NCI-H2107 treated with DMSO at 0.1 percent for 48 hours (cell line): Measurements from ENCODE around the gene SEMA6B.
"Not testable (repeated sequence)": the region's sequence is repeated elsewhere in the genome, so short reads cannot be mapped to it uniquely, and the experiment has no call there.

Experiments used
- DNase-seq: peaks from one replicate; lab custom pipeline; 2025; ENCODE audit not compliant: unreplicated experiment; lab: John Stamatoyannopoulos, UW

The SEMA6B gene

DNA sequence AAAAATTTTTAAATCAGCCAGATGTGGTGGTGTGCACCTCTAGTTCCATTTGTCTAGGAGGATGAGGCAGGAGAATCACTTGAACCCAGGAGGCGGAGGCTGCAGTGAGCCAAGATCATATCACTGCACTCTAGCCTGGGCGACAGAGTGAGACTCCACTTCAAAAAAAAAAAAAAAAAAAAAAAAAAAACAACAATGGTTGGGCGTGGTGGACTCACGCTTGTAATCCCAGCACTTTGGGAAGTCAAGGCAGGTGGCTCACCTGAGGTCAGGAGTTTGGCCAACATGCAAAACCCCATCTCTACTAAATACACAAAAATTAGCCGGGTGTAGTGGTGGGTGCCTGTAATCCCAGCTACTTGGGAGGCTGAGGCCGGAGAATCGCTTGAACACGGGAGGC, 32.1 kb downstream of the SEMA6B start:
- not testable (repeated sequence) for DNase-seq

DNA sequence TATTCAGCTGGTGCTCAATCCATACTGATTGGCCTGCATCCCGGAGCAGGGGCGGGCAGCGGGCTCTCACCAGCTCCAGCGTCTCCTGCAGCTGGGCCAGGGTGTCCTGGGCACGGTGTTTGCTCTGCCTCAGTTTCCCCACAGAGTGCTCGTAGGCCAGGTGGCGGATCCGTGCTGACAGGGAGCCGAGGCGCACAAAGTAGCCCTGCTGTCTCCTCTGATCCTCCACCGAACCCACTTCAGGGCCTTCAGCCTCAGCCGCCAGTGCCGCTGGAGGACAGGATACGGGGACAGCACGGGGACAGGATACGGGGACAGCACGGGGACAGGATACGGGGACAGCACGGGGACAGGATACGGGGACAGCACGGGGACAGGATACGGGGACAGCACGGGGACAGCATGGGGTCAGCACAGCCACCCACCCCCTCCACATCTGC, 33.9 kb downstream of the SEMA6B start:
- DNase-seq, result no peak

DNA sequence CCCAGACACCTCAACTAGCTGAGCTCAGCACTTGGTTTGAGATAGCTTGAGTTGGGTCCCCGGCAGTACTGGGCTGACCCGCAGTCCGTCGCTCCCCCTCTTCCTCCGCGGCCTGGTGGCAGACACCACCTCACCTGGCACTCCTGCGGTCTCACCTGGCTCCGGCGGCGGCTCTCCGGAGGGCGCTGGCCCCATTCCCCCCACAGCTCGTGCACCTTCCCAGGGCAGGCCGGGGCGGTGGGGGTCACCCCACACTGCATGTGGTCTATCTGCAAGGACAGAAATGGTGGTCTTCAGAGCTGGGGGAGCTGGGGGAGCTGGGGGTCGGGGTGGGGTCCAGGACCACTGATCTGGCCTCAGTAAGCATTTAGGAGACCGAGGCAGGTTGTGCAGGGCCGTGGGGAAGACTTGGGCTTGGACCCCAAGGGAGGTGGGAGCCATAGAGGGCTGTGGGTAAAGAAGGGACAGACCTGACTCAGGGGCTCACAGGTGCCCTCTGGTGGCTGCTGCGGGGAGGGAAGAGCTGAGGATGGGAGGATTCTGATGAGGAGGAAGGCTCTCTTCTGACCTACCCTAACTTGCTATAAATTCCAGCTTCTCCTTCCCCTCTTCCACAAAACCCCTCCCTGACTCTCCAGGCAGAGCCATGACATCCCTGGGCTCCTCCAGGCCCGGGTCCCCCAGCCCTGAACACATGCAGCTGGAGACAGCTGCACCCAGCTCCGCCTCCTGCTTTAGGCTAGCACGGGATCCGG, 34.5 kb downstream of the SEMA6B start:
- DNase-seq, result no peak

DNA sequence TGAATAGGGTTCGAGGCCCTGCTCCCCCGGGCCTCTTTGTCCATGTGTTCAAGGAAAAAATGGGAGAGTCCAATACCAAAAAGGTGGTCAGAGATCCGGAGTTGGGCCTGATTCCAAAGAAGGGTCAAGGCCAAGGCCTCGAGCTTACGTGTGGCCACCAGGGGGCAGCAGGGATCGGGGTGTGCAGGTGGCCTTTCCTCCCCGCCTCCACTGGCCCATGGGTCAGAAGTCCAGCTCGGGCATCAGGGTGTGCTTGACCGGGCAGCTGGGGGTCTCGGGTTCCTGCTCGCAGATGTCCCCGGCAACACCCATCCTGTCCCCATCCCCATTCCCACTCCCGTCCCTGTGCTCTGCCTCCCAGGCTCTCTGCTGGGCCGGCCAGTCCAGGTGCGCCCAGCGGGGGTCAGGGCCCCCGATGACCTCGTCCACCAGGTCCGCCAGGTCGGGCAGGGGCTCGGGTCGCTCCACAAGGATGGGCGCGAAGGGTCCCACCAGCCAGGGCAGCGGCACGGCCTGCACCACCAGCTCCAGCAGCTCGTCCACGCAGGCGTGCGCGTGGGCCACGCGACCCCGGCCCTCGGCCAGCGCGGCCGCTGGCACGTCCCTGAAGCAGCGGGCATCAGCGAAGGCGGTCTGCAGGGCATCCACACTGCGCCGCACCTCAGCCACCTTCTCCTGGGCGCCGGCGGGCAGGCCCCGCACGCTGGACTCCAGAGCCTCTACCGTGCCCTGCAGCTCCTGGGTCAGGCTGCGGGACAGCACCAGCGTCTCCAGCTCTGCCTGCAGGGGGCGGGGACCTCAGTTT, 36.0 kb downstream of the SEMA6B start:
- DNase-seq, result no peak

DNA sequence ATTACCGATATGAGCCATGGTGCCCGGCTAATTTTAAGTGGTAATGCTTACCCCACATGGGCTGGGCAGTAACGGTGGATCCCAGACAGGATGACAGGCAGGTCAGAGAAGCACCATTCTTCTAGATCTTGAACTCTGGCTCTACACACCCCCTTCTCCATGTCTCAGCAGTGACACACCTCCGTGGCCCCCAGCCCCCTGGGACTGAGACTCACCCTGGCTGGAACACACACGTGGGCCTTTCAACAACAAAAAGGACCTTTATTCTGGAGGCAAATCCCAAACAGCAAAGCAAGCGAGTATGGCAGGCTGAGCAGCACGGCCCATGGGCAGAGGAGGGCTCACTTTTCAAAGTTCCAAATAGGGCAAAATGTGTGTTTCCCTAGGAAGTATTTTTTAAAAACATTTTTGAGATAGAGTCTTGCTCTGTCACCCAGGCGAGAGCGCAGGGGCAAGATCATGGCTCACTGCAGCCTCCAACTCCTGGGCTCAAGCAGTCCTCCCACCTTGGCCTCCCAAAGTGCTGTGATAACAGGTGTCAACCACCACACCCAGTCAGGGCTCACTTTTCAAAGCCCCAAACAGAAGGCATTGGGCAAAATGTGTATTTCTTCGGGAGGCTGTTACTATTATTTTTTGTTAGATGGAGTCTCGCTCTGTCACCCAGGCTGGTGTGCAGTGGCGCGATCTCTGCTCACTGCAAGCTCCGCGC, 37.0 kb downstream of the SEMA6B start:
- no peak for DNase-seq

DNA sequence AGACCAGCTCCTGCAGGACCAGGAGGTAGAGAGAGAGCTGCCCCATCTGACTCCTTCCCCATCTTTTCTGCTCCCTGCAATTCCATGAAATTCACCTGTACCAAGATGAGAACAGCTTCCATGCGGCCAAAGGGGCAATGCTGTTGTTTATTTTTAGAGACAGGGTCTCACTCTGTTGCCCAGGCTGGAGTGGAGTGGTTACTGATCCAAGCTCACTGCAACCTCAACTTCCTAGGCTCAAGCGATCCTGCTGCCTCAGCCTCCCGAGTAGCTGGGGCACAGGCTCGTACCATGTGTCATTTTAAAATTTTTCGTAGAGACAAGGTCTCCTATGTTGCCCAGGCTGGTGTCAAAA, 37.6 kb downstream of the SEMA6B start:
- DNase-seq, result no peak

DNA sequence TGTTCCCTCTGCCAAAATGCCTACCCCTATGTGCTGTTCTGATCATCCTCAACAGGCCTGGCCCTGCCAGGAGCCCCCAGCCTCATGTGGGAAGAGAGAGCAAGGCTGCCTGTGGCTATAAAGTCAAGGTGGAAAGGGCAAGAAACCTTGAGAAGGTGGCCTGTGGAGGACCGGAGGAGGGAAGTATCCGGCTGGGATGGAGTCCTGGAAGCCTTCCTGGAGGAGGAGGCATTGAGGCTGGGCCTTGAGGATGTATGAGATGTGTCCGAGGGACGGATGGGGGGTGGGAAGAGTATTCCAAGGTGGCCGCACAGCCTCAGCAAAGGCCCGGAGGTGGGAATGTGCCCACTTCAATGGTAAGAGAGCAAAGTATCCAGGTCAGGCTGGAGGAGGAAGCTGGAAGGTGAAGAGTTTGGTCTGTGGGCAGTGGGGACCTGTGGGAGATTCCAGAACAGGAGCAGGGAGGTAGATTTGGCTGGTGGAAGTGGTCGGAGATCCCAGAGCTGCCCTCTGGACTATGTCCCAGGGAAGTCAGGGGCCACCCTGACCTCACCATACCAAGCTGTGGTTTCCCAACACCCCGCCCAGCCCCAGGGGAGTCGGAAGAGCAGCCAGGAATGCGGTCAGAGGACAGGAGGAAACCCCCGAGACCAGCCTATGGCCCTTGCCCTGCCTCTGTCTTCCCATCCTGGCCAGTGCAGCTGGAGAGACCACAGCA, 38.2 kb downstream of the SEMA6B start:
- no peak for DNase-seq

DNA sequence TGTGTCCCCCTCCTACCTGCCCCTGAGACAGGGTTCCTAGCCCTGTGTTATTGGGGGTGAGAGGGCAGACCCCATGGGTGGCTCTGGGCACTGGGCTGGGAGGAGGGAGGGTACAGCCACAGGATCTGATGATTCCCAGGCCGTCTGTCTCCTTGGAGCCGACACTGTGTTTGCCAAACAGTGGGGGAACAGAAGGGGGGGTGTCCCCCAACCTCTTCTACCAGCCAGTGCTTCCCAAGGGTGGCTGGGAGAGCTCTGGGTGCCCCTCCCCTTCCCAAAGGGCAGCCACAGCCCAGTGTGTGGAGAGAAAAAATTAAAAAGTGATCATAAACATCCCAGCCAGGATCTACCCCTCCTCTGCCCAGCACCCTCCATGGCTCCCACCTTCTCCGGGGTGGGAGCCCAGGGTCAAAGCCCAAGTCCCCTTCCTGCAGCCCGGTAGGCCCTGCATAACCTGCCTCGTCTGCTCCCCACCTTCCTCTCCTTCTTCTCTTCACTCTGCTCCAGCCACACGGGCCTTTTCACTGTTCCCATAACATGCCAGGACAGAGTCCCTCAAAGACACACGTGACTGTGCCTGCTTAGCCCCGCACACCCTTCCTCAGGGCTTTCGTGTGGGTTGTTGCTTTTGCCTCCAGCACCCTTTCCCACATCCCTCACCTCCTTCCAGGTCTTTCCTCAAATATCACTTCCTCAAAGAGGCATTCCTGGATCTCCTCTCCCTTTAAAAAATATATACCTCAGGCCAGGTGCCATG, 39.8 kb downstream of the SEMA6B start:
- no peak for DNase-seq

DNA sequence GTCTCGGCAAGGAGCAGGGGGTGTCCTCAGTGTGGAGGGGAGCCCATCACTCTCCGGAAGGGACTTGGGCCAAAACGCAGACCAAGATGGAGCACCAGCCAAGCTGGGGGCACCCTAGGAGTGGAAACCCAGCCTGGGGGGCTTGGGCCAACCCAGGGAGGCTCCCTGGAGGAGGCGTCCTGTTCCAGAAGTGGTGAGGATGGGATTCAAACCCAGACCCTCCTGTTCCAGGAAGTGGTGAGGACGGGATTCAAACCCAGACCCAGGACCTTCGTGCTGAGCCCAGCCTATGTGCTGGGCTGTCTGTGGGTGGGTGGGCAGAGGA, 40.4 kb downstream of the SEMA6B start:
- no peak for DNase-seq

DNA sequence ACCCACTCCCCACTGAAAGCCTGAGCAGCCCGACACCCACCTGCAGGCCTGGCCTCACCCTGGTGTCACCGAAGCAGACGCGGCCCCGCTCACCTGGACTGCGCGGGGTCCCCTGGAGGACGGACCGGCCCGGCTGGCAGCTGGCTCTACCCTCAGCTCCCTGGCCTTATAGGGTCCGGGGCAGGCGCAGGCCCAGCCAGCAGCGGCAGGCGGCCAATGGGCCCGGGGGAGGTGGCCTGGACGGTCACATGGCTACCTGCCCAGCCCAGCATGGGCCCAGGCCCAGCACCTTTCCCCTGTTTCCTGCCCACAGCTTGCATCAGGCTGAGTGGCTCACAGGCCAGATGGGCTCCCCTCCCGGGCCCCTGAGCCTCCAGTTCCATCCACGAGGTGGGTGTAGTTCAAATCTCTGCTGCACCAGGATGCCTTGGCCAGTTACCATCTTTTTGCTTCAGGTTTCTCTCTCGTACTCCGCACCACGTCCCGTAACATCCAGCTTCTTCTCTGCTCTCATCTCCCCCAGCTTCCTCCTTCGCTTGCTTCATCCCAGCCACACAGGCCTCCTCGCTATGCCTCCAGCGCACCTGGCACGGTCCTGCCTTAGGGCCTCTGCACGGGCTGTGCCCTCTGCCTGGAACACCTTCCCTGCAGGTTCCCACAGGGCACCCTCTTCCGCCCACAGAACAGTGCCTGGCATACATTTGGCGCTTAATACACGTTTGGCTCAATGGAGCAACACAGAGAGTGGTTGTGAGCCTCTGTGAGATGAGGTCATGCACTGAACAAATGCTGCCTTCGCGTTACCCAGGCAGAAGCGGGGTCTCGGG, 40.9 kb downstream of the SEMA6B start, which contains the start of gene PLIN4:
Gene PLIN4, minus strand, starts transcription at position 142 of the 827 bp plus-strand sequence. CDS start 214 bp downstream, outside the sequence.
- no peak for DNase-seq

DNA sequence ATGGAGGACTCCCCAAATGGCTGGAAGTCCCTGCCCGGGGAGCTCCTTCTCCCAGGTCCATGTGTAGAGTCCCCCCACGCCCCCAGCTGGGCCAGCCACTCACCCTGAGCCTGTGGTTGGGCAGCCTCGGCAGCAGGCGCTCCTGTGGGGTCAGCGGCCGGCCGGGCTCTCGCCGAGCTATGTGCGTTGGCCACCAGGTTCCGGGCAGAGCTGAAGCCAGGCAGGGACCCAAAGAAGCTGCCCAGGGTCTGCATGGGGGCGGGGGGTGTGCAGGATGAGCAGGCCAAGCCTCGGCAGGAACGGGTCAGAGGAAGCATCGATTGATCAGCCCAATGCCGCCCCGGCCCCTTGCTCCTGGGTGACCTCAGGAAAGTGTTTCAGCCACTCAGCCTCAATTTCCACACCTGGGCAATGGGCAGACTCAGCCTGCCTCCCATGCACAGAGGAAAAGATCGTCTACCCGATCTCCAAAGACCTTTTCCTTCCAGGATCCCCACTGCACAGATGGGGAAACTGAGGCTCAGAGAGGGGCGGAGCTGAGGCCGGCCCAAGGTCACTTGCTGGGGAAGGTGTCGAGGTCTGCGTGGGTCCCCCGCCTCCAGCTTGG, 41.9 kb downstream of the SEMA6B start:
- DNase-seq, result no peak

DNA sequence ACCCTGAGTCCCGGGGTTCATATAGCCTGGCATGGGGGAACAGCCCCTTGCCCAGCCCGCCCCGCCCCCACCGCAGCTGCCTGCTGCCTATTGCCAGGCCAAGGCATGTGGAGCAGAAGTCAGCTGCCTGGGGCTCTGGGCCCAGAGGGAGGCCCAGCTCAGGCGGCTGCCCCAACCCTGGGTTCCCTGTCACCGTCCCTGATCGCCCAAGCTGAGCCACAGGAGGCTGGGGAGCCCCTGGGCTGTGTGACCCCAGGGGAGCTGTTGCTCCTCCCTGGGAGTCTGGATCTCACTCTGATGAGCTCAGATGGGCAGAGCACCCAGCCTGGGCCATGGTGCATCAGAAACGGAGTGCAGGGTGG, 42.6 kb downstream of the SEMA6B start:
- DNase-seq, result no peak

DNA sequence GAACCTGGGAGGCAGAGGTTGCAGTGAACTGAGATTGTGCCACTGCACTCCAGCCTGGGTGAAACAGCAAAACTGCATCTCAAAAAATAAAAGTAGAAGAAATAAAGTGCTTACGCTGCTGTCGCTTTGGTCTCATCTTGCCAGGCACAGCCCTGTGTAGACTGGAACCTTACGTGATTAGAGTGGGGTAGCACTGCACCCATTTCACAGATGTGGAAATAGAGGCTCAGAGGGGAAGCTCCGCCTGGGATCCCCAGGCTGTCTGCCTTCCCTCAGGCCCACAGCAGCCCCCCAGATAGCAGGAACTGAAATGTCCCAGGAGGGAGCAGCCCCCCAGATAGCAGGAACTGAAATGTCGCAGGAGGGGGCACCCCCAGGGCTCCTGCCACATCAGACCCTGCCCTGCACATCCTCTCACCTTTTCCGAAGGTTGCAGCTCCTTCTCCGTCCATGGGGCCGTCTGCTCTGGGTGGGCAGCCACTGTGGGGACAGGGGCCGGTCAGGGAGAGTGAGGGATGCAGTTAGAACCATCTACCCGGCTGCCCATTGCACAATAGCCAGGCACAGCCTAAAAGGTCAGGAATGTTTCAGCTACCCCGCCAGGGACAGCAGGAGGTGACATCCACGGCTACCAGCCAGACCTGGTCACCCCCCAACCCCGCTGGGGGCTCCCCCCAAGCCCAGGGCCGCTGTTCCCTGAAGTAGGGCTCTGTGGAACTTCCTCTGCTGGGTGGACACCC, 43.1 kb downstream of the SEMA6B start:
- DNase-seq, result no peak

DNA sequence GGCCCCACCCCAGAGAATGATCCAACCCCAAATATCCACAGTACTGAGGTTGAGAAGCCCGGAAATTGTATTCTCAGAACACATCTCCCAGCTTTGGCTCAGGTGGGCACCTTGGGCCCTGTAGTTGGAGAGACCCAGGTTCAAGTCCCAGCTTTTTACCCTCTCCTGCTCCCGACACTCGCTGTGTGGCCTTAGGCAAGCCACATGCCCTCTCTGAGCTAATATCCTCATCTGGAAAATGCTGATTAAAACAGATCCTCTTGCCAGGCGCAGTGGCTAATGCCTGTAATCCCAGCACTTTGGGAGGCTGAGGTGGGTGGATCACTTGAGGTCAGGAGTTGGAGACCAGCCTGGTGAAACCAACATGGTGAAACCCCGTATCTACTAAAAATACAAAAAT, 43.8 kb downstream of the SEMA6B start:
- no peak for DNase-seq

DNA sequence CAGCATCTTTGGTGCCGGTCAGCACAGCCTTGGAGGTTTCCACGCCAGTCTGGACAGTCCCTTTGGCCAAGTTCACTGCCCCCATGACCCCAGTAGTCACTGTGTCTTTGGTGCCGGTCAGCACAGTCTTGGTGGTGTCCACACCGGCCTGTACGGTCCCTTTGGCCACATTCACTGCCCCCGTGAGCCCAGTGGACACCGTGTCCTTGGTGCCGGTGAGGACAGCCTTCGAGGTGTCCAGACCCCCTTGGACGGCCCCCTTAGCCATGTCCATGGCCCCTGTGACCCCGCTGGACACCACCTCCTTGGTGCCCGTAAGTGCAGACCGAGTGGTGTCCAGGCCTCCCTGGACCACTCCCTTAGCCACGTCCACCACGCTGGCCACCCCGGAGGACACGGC, 46.2 kb downstream of the SEMA6B start:
- no peak for DNase-seq

DNA sequence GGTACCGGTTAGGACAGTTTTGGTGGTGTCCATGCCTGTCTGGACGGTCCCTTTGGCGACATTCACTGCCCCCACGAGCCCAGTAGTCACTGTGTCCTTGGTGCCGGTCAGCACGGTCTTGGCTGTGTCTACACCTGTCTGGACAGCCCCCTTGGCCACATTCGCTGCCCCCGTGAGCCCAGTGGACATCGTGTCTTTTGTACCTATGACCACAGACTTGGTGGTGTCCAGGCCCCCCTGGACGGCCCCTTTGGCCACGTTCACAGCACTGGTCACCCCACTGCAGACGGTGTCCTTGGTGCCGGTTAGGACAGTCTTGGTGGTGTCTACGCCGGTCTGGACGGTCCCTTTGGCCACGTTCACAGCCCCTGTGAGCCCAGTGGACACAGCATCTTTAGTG, 47.4 kb downstream of the SEMA6B start:
- no peak for DNase-seq

DNA sequence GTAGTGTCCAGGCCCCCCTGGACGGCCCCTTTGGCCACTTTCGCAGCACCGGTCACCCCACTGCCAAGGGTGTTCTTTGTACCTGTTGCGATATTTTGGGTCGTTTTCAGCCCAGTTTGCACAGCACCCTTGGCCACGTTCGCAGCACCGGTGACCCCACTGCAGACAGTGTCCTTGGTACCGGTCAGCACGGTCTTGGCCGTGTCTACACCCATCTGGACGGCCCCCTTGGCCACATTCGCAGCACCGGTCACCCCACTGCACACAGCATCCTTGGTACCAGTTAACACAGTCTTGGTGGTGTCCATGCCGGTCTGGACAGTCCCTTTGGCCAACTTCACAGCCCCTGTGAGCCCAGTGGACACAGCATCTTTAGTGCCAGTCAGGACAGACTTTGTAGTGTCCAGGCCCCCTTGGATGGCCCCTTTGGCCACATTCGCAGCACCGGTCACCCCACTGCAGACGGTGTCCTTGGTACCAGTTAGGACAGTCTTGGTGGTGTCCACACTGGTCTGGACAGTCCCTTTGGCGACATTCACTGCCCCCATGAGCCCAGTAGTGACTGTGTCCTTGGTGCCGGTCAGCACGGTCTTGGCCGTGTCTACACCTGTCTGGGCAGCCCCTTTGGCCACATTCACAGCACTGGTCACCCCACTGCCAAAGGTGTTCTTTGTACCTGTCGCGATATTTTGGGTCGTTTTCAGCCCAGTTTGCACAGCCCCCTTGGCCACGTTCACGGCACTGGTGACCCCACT, 48.0 kb downstream of the SEMA6B start:
- no peak for DNase-seq
